ENCODE data around the gene ZNF385B. TPM values are rescaled to one million over a fixed set of nuclear protein-coding genes. Genes with fewer than 3 reads are reported as not detected.

The ZNF385B gene
- total RNA-seq, 1 experiment from 2014 or later: not detected

DNA sequence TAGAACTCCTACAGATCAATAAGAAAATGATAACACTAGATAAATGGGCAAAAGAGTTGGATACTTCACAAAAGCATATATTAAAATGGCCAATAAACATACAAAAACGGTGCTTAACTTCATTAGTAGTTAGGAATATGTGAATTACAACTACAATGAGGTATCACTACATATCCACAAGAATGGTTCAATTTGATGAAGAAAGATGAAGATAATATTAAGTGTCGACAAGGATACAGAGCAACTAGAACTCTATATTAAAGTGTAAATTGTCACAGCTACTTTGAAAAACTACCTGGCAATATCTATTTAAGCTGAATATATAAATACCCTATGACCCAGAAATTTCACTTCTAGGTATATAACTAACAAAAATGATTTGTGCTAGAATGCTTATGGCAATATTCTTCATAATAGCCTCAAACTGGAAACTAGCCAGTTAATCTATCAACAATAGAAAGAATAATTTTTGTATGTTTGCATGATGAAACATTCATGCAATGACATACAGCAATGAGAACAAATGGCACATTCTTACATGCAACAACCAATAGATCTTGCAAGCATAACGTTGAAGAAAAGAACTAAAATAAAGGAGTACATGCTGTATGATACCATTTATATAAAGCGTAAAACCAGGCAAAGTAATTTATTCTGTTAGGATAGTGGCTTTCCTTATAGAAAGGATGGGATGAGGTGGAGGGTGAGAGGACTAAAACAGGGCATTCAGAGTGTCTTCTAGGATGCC is 306.6 kb downstream of the ZNF385B start:
- DNase-seq (ENCODE audit: low spot score): no peak

DNA sequence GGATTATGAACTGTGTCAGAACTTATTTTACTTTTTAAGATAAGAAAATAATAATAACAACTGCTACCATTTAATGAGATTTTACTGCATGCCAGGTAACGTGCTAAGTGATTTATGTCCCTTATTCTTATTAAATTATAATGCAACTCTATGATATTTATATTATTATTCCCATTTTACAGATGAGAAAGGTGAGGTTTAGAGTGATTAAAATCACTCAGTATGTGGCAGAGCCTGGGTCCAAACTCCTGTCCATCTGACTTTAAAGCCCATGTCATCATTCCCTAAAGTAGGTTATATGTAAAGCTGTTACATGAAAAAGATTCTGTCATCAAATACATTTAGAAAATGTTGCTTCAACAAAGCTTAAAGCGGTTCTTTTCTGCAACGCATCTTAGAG is 308.0 kb downstream of the ZNF385B start:
- no peak for DNase-seq (ENCODE audit: low spot score)

DNA sequence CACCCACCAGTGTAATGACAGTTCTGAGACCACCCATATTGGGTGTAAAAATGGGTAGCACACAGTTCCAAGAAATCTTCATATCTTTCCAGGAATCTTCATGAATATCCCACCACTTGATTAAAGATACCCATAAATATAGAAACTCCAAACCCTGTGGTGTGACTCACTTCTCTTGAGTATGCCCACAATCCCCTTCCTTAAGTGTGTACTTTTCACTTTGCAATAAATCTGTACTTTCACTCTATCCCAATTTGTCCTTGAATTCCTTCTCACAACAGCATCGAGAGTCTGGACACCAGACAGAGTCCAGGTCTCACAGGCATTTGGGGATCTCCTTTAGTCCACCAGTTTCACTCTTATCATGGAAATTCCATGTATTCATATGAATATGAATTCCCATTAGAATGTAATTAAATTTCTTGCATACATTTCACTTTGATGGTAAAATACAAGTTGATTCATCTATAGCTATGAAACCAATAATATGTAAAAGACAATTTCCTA is 309.8 kb downstream of the ZNF385B start:
- DNase-seq (ENCODE audit: low spot score): no peak

DNA sequence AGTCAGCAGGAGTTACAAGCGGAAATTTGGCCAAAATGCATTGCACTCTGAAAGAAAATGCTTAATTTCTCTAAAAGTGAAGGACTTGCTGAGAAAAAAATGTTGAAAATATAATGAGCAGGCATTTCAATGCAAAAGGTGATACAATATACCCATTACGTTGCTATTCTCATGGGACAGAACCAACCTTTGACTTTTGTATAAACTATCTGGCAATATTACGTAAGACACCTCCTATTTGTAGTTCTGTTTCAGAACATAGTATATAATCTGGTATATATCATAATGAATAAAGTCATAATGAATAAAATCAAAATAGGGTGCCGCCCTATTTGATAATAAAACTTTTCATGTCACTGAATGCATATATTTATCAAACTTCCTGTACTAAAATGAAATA is 310.6 kb downstream of the ZNF385B start:
- DNase-seq (ENCODE audit: low spot score): no peak

DNA sequence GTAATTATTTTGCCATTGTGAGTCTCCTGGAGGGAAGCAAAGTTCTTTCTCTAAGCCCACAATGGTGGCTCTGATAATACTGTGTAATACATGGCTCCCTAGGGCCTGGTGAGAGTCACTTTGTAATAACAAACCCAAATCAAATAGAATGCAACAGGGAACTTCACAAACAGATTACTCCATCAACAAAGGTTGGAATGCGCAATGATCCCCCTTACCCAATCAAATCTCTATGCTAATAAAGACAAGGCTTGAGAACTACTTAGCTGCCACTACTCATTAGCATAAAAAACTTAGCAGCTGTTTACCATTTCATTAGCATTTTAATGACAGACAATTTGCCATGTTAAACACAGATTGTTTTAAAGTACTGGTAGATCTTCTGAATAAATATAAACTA is 311.2 kb downstream of the ZNF385B start:
- no peak for DNase-seq (ENCODE audit: low spot score)

DNA sequence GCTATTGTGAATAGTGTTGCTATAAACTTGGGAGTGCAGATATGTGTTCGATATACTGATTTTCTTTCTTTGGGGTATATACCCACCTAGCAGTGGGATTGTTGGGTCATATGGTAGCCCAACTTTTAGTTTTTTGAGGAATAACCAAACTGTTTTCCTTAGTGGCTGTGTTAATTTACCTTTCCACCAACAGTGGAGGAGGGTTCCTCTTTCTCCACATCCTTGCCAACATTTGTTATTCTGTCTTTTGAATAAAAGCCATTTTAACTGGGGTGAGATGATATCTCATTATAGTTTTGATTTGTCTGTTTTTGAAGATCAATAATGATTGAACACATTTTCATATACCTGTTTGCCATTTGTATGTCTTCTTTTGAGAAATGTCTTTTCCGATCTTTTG is 314.8 kb downstream of the ZNF385B start:
- no peak for DNase-seq (ENCODE audit: low spot score)

DNA sequence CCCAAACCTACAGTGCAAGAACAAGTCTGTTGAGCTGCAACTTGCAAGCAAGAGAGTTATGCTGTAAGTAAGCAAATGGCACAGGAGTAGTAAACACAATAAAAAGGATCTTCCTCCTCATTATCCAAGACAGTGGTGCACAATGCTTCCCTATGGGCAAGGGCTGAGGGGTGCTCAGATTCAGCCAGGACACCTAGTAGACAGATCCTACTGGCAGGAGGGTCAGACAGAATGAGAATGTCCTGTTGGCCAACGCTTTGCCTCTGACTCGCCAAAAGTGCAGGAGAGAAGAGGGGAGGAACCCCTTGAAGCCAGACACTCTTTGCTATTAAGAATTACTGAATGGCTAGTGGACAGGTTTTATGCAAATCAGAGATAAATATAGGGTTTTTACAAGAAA is 316.4 kb downstream of the ZNF385B start:
- no peak for DNase-seq (ENCODE audit: low spot score)

DNA sequence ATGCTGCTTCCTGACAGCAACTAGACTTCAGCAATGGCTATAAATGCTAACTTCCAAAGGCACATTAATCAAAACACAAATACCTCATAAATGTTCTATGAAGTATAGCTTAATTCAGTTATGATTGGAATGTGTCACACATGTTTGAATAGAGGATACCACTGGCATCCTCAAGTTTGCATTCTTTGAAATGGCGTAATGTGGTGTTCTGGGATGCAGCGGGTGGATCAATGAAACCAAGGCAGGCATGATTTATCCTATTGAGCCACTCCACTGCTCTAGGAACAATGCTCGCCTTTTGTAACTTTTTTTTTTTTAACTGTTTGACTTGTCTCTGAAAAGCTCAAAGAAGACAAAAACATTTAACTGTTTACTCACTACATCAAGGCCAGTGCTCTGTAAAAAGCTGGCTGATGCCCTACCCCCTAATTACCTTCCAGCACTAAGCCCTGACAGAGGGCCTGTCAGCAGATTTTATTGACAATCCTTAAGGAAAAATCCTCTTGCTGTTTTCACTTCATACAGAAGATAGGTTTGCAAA is 318.0 kb downstream of the ZNF385B start:
- DNase-seq (ENCODE audit: low spot score): peak; percentile 5

DNA sequence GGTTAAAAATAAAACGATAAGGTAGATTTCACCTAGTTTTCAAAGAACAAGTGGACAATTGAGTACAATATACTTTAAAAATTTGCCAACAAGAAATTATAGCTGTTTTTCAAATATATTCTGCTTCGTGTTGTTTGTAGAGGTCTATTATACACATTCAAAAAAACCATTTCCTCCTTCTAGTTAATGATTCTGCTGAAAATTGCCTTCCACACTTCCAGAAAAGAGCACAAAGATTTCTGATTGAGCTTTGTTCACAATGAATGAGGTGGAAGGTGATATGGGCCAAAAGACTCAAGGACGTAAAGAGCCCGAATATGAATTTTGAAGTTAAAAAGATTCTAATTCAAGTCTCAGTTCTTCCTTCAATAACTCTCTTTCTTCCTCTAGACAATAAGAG is 319.8 kb downstream of the ZNF385B start:
- DNase-seq (ENCODE audit: low spot score): no peak

DNA sequence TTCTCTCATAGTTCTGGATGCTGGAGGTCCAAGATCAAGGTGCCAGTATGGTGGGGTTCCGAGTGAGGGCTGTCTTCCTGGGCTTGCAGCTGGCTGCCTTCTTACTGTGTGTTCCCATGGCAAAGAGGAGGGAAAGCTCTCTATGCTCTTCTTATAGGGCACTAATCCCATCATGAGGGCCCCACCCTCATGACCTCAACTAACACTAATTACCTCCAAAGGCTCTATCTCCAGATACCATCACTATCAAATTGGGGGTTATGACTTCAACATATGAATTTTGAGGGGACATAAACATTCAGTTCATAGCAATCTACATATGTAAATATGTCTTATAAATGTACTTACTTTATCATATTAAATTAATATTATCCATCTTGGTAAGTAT is 322.3 kb downstream of the ZNF385B start:
- no peak for DNase-seq (ENCODE audit: low spot score)

DNA sequence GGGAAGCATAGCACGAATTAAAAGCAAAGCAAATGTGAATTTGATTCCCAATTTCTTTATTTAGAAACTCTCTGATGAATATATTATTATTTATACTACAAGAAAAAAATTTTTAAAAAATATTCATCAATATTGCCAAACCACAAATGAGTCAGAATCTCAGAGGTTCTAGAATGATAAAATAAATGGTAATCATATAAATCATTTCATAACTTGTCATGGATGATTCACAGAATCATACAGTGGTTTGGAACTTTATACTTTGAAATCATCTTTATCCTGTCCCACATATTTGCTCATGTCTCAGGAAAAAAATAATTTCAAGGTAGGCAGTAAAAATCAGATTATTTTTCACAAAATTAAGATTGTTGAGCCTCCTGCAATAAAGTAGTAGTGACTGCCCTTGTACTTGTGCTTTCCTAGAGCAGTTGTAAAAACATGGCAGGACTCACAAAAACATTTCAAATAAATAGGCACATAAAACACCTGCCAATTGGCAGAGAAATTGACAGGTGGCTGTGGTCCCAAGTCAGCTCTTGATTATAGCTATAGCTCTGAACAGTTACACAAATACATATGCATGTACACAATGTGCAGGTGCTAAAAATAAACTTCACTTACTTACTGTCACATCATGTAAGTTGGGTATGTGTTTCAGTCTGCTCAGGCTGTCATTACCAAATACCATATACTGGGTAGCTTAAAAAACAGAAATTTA is 322.8 kb downstream of the ZNF385B start:
- DNase-seq (ENCODE audit: low spot score): no peak

DNA sequence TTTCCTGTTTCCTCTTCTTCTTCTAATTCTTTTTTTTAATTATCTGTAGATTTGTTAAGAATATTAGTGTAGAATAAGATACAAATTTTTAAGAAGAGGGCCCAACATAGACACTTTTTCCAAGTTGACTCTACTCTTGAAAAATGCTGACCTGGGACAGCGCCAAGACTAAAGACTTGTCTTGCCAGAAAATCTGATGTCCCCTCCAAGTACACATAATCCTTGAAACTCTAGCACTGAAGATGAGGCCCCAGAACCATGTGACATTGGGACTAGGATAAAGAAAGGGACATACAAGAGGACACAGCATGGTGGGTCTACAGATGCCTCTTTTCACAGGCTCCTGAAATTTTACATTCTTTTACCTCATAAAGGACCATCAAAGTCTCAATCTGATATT is 325.2 kb downstream of the ZNF385B start:
- DNase-seq (ENCODE audit: low spot score): no peak

DNA sequence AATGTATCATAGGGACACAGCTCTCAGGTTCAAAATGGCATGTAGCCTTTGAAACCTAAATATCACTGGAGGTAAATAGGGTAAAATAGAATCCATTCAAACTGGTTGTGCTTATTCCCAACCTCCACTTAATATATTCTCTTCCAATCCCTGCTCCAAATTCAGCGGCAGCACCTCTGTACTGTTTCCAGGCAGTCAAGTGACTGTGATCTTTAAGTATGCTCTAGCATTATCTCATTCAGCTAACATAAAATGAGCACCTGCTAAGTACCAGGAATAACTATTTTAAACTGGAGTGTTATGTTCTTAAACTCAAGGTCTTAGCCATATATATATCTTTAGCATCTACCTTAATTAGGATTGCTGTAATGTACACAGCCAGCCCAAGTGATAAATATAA is 327.5 kb downstream of the ZNF385B start:
- no peak for DNase-seq (ENCODE audit: low spot score)

DNA sequence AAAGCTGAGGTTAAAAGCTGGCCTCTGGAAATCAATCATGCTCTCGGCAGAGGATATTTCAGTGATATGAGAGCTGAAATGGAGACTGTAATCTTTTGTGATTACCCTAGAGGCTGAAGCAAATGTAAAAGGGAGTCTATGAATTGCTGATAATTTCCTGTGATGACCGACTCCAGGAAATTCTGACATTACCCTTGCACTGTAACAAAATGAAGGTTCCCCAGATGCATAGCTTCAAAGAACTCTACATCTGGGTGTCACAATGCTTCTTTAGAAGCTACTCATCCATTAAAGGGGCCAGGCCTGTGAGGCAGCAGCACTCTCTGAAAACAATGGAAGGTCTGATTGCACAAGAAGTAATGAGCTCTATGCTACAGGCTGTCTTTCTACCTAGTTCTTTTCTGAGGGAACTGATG is 328.5 kb downstream of the ZNF385B start:
- no peak for DNase-seq (ENCODE audit: low spot score)

DNA sequence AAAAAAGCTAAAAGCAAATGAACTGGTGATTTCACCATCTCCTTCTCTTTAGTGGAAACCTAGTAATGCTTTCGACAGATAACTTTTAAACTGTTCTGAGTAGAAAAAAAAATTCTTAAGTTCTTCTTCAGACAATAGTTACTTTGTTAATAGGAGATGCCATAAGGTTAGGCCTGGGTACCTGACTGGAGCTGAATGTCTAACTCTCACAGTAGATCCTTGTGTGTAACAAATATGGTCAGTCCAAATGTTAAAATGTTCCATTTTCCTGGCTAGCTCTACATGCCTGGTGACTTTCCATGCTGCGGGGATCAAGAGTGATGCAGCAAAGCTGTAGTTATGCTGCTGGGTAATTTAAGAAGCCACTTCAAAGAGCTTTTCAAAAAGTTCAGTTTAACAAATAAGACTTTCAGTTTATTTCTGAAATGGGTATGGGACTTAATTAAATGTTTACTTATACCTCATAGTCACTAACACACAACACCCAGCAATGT is 332.8 kb downstream of the ZNF385B start:
- no peak for DNase-seq (ENCODE audit: low spot score)

DNA sequence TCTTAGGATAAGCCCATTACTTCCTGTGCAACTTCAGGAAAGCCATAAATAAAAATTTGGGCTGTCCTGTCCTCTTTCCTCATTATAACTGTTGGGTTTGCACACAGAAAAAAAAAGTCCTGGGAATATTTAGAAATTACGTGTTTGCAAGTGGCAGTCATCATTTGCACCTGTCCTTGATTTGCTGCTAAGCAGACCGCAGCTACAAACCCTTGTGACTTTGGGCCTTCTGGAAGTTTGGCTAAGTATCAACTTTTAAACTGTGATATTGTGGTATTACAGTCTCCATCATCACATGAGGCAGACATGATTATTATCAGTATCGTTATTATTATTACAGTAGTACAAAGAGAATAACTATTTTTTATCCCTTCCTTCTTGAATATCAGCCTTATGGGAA is 336.1 kb downstream of the ZNF385B start:
- DNase-seq (ENCODE audit: low spot score): no peak

DNA sequence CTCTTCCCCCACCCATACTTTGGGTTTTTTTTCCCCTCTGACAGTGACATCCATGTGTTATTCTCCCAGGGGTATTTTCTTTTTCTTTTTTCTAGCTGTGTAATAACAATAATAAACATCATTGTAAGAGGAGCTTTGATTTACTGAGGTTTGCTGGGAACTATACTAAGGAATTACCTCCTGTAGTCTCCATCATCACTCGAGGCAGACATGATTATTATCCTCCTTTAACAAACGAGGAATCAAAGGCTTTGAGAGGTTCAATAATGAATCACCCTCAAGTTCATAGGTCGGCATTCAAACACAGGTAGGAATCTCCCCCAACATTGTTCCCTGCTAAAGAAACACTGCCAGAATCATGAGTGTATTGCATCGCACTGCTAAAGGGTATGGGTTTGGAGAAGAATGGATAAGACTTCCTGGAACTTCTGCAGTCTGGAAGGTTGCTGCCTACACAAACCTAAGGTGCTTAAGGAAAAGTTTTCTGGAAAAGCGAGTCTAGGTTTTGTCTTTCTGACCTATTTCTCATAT is 336.5 kb downstream of the ZNF385B start:
- DNase-seq (ENCODE audit: low spot score): no peak

DNA sequence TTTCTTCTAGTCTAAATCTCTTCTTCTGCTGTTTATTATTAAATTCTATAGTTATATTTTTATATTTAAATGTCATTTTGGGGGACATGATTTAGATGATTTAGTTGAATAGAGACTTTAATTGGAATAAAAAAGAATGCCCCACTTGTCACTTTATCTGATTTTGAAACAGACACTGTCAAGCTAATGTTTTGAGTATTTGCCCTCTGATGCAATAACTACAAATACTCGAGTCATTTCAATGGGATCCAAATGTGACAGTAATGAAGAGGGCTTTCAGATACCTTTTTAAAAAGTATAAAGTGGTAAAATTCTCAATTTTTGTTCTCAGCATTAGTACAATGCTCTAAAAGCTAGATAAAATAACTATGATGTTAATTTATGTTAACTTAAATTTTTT is 339.5 kb downstream of the ZNF385B start:
- no peak for DNase-seq (ENCODE audit: low spot score)

DNA sequence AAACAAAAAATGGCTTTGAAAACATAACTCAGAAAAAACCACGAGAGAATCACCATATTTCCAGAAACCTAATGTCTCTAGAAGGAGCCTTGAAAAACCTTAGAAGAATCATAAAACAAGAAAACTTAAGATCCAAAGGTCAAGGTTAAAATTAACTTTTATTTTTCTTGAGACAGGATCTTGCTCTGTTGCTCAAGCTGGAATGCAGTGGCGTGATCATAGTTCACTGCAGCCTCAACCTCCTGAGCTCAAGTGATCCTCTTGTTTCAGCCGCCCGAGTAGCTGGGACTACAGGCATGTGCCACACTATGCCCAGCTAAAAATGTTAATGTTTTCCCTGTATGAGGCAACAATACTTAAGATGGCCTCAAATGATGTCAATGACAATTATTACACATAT is 342.6 kb downstream of the ZNF385B start:
- no peak for DNase-seq (ENCODE audit: low spot score)

DNA sequence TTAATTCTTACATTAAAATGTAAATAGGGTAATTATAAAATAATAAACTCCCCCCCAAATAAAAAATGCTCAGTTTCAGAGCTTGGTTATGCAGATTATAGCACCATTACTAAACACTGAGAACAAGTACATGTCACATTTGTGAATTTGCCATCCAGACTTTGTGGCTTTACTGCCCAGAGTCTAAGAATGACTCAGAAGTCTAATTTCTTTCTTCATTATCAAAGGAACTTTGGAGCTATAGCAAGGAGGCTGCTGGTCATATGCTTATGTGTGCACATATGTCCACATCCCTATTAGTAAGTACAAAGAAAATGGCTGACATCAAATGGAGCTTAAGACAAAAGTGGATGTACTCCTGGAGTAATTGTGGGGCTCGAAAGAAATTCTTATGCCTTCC is 348.2 kb downstream of the ZNF385B start:
- DNase-seq (ENCODE audit: low spot score): no peak

DNA sequence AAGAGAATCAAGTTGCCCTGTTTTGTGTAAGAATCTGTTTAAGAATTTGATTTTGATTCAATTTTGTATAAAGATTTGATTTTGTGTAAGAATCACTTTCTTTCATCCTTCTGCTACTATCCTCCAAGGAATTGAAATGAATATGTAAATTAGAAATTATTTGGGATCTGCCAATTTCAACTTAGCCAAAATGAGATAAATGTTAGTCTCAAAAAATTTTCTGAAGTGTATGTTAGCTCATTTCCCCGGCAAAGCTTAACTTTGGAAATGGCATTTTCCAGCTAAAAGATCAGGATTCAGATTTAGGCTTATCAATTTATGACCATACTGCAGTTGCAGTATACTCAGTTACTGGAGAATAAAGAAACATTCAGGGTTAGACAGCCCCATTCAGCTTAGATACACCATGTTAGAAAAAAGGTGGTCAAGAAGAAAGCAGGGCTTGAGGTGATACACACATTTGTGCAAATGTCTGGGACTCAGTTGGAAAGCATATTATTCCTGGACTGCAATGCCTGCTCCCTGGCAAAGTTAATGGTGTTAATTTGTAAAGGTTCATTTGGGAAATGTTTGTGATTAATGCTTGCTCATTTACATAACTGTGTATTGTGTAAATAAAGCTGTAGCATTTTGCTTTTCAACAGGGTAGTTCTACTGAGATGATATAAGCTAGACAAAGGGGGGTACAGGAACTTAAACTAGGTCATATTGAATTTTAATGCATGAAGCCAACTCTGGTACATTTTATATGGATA is 349.0 kb downstream of the ZNF385B start:
- DNase-seq (ENCODE audit: low spot score): no peak
